ENCODE results near the gene AUTS2.

AUTS2 gene

DNA sequence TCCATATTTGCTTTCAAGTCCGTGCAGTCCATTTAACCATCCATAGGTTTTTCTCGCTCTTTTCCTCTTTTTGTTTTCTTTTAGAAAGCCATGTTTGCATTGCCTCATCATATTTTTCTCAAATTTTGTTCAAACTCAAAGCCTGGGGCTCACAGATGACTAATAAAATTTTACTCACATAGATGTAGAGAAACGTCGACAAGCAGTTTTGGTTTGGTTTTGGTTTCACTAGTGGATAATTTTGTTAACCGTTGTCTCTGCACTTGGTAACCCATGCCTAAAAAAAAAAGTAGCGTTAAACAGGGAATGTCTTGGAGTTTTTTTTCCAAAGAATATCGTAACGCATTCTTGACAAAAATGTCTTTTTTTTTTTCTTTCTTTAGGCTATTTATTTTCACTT, 1189.5 kb downstream of the AUTS2 start:
- H3K4me3 ChIP-seq (ENCODE audit: low read depth, low read length) = no peak overlapping the region
- TF ChIP-seq, protein P1, sequence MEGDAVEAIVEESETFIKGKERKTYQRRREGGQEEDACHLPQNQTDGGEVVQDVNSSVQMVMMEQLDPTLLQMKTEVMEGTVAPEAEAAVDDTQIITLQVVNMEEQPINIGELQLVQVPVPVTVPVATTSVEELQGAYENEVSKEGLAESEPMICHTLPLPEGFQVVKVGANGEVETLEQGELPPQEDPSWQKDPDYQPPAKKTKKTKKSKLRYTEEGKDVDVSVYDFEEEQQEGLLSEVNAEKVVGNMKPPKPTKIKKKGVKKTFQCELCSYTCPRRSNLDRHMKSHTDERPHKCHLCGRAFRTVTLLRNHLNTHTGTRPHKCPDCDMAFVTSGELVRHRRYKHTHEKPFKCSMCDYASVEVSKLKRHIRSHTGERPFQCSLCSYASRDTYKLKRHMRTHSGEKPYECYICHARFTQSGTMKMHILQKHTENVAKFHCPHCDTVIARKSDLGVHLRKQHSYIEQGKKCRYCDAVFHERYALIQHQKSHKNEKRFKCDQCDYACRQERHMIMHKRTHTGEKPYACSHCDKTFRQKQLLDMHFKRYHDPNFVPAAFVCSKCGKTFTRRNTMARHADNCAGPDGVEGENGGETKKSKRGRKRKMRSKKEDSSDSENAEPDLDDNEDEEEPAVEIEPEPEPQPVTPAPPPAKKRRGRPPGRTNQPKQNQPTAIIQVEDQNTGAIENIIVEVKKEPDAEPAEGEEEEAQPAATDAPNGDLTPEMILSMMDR (IDR thresholded peaks at IDR 0.05; ENCODE audit: borderline replicate concordance, insufficient read depth, low read depth, low read length) = no peak

- TF ChIP-seq, protein P1 (IDR thresholded peaks at IDR 0.05; ENCODE audit: borderline replicate concordance, insufficient read depth, low read depth, low read length) = no peak
- H3K4me3 ChIP-seq (ENCODE audit: low read depth, low read length) = no peak overlapping the region
Observed at GRCh38 chr7:70788276-70788675, 1190.0 kb downstream of the AUTS2 start.

DNA sequence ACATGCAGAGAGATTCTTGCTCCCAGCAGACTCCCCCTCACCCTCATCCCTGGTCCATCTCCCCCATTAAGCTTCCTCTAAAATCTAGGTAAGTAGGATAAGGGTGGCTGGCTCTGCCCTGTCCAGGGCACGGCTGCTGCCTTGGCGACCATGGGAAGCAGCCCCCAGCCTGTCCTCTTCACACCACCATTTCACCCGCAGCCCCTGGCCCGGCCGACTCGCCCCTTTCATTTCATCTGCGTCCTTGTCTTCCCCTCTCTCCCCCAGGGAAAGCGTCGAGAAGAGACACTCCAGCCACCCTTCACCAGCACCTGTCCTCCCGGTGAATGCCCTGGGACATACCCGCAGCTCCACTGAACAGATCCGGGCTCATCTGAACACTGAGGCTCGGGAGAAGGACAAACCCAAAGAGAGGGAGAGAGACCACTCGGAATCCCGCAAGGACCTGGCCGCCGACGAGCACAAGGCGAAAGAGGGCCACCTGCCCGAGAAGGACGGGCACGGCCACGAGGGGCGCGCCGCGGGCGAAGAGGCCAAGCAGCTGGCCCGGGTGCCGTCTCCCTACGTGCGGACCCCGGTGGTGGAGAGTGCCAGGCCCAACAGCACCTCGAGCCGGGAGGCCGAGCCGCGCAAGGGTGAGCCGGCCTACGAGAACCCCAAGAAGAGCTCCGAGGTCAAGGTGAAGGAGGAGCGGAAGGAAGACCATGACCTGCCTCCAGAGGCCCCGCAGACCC, 1191.4 kb downstream of the AUTS2 start:
- TF ChIP-seq, protein P1 (IDR thresholded peaks at IDR 0.05; ENCODE audit: borderline replicate concordance, insufficient read depth, low read depth, low read length) = no peak
- no peak overlapping the region for H3K4me3 ChIP-seq (ENCODE audit: low read depth, low read length)

GRCh38 chr7:70790215-70791073, 1192.2 kb downstream of the AUTS2 start:
- no peak overlapping the region for H3K4me3 ChIP-seq (ENCODE audit: low read depth, low read length)
- TF ChIP-seq, protein P1 (IDR thresholded peaks at IDR 0.05; ENCODE audit: borderline replicate concordance, insufficient read depth, low read depth, low read length) = no peak

DNA sequence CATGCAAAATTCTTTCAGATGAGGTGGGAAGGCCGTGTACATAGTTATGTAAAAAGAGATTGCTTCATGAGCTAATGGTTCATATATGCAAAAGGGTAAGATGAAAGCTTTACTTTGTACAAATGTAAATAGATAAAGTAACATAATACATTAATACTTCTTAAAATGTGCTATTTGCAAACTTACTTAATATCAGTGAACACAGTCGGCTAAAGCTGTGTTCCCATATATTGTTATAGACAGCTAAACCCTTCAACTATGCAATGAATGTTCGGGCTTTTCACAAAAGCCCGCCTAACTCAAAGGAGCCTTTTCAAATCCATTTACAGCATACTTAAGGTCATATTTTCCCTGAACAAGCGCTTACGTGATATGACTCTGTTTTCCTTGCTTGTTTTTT, 1193.1 kb downstream of the AUTS2 start:
- H3K4me3 ChIP-seq (ENCODE audit: low read depth, low read length) = no peak overlapping the region
- TF ChIP-seq, protein P1 (IDR thresholded peaks at IDR 0.05; ENCODE audit: borderline replicate concordance, insufficient read depth, low read depth, low read length) = no peak

- TF ChIP-seq, protein P1 (IDR thresholded peaks at IDR 0.05; ENCODE audit: borderline replicate concordance, insufficient read depth, low read depth, low read length) = no peak
Observed at GRCh38 chr7:70793060-70793459, 1194.8 kb downstream of the AUTS2 start.

More at GRCh38 chr7:70793060-70793459, 1194.8 kb downstream of the AUTS2 start:
- H3K4me3 ChIP-seq (ENCODE audit: low read depth, low read length) = no peak overlapping the region

Measured in GM12875 (cell line).